Ureter (tissue), 1 donor: ENCODE data around the gene CKS1B. TPM values are rescaled to one million over a fixed set of nuclear protein-coding genes. Genes with fewer than 3 reads are reported as not detected.
A peak's percentile ranks its signal among the peaks of the same experiment; 100 is the strongest.

ENCODE experiments used
- DNase-seq: peaks from one replicate; pipeline ENCODE4 v3.0.0-alpha.2; 2020; ENCODE audit warnings: low spot score
- total RNA-seq: library from RNA; stranded (reverse); gene quantifications from one replicate; pipeline ENCODE4 v1.2.4, GENCODE V29; 2023
- donor health status: DM: yes; HTN: yes; CAD: no.

CKS1B gene
- total RNA-seq, 1 donor from 2014 or later: 24.8 TPM

- DNase-seq: no peak
Measured at GRCh38 chr1:154987326-154987725, 12.8 kb downstream of the CKS1B start.

GRCh38 chr1:154988058-154988954 is 13.8 kb downstream of the CKS1B start:
- no peak for DNase-seq

- no peak for DNase-seq
Measured at GRCh38 chr1:154989195-154989860, 14.8 kb downstream of the CKS1B start.

GRCh38 chr1:154990276-154990675 is 15.8 kb downstream of the CKS1B start:
- no peak for DNase-seq

GRCh38 chr1:154992721-154993571 is 18.5 kb downstream of the CKS1B start:
- DNase-seq: no peak

- no peak for DNase-seq
Measured at GRCh38 chr1:154993572-154994268, 19.2 kb downstream of the CKS1B start, which contains the start of gene LENEP. TSS of gene LENEP (plus strand) at chr1:154993586. CDS start at chr1:154993608, 22 bp downstream.

GRCh38 chr1:154994269-154994587 is 19.7 kb downstream of the CKS1B start:
- DNase-seq: no peak

GRCh38 chr1:154994591-154994990 is 20.1 kb downstream of the CKS1B start:
- no peak for DNase-seq

GRCh38 chr1:154995301-154995983 is 21.0 kb downstream of the CKS1B start:
- peak; percentile 58 for DNase-seq

- no peak for DNase-seq
Measured at GRCh38 chr1:154996966-154997701, 22.7 kb downstream of the CKS1B start.

GRCh38 chr1:154998201-154998780 is 23.8 kb downstream of the CKS1B start:
- no peak for DNase-seq

- peak; percentile 71 for DNase-seq
Measured at GRCh38 chr1:154998818-154999570, 24.5 kb downstream of the CKS1B start.

GRCh38 chr1:154999571-155000410 is 25.3 kb downstream of the CKS1B start:
- peak; percentile 64 for DNase-seq

- no peak for DNase-seq
Measured at GRCh38 chr1:155000411-155000725, 25.9 kb downstream of the CKS1B start.

GRCh38 chr1:155000726-155001424 is 26.4 kb downstream of the CKS1B start:
- peak; percentile 97 for DNase-seq

- DNase-seq: no peak
Measured at GRCh38 chr1:155001425-155001674, 26.9 kb downstream of the CKS1B start.

- peak; percentile 100 for DNase-seq
Measured at GRCh38 chr1:155001675-155002463, 27.4 kb downstream of the CKS1B start.
